HG02623 (cell line): ENCODE measurements around the gene NPS.

Source experiments
- ATAC-seq: cut with Tn5 transposase; IDR thresholded peaks from one replicate; pipeline ENCODE4 v1.9.1; 2021; ENCODE audit warnings: moderate library complexity; ENCODE audit not compliant: unreplicated experiment

Gene NPS

DNA sequence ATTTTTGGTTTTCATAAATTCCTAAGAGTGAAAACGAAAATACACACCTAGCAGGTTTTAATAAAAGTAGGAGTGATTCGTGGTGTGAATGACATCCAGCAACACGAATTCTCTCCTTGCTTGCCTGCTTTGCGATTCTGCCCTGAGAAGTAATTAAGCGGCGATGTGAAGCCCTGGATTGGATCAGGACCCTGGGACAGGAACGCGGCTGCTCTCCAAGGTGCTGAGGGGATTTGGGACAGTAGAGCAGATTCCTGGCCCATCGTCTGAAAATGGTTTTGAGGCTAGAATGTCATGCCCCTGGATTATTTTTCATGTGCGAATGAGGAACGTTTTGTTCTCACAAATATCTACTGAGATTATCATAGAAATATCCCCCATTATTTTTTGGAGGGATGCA, 7.8 kb downstream of the NPS start:
- ATAC-seq, result no peak

DNA sequence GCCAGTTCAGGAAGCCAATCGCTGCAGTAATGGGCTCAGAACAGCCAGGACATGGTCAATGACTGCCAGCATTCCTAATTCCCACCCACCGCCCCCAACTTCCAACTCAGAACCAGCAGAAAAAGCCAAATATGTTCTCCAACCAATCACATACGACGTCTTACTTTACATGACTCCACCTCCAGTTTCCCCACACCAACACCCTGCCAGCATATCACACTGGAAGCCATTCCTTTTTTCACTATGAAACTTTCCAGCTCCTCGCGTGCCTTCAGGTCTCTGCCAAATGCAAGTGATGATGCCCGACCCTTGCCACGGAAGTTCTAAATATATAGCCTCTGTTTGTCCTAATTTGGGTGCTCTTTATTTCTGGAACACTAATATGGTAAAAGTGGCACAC, 12.5 kb downstream of the NPS start:
- ATAC-seq, result no peak

DNA sequence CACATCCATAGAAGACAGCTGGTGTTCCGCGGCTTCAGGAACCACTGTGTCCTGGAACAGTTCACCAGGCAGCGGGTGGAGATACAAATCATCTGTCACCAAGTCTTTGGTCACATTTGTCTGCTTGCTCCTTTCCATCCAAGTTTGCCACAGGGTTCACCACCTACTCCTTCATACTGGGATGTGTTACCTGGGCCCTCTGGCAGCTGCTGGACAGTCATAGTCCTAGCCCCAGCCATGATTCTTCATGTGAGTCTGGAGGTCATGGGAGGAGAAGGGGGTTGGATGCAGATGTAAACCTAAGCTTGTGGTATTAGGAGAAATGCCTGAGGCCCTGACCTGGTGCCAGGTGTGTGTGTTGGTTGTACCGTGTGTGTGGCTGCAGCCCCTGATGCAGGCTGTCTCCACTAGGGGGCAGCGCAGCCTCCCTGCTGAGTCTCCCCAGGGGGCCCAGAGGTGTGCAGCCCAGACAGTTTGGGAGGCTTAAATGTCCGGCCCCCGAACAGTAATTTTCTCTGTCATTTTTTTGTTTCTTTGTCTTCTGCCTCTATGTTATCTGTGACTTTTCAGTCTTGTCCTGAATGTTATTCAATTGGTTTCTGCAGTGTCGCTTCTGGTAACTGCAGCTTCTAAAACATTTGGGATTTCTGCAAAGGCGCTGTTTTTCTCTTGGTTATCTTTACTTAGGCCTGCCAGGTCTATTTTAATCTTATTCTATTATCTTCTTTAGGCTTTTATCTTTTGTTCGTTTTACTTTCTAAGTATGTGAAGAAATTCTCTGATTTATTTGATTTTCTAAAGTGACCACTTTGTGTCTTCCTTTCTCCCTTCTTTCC, 14.8 kb downstream of the NPS start:
- ATAC-seq, result no peak

DNA sequence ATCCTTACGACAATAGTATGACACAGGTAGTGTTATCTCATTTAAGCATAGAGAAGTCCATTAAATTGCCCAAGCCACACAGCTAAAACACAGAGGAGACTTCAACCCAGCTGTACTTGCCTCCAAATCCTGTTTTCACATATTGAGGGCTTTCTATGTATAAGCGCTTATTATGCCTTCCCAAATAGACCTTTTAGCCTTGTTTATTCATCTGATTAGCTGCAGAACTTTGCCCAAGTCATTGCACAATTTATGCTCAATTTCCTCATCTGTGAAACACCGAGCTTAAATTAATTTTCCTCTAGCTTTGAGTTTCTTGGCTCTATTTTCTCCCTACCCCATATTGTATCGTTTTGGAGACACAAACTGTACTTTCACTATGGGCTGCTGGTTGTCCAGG, 15.5 kb downstream of the NPS start:
- ATAC-seq, result no peak

DNA sequence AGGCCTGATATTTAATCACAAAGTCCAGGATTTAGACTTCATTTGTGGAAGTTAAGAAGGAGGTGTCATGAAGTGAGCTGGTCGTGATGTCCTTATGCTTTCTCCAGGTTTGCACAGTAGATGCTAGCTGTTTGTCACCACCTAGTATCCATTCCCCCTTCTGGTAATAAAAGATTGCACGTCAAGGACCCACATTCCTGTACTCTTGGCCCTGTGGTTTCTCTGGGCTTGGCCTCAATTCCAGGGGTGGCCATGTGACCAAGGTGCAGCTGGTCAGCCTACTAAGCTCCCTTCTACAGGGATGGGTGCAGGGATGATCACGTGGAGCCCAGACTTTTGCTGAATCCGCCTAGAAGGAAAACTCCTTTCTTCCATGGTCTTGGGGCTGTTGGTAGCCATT, 16.5 kb downstream of the NPS start:
- no peak for ATAC-seq

DNA sequence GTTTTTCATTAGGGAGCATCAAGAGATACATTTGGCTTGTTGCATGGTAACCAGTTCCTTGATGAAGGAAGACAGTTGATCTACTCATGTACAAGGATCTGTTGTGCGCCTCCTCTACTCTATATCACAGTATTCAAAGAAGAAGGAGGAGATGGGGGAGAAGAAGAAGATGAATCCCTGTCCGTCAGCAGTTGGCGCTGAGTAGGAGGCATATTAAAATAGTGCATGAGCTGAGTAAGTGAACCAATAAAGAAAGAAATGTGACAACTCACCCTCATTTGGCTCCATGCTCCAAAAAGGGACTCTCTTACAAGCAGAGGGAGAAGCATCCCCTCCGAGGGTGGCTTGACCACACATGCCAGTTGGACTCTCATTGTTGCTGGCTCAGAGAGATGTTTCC, 20.1 kb downstream of the NPS start:
- no peak for ATAC-seq

DNA sequence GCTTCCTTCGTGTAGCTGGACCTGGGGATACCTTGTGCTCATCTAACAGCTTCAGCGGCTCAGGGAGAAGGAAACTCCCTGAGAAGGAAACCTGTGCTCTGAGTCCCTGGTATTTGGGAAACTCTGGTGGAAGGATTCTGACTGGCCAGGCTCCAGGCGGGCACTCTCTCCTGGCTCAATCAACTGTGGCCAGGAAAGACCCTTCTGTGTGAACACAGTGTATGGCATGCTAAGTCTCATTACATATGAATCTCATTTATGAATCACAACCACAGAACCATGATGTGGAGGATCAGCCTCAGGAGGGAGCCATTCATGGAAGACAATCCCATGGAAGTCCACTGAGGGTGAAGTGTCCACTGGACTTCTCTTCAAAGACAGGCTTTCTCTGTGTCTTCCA, 20.9 kb downstream of the NPS start:
- ATAC-seq, result no peak

DNA sequence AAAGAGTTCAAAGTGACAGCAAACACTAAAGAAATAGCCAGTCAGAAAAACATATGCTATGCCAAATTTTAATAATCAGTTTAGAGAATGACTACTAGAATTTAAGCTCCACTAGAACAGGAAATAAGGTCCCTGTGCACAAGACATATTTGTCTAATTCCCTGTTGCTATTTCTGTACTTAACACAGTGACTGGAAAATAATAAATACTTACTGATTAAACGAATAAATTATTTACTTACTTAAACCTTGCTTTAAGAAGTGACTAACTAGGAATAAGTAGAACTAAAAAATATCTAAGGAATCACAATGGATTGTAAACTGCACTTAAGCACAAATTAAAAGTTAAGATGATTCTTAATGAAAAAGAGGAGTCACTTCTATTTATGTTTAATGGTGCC, 22.3 kb downstream of the NPS start:
- no peak for ATAC-seq

DNA sequence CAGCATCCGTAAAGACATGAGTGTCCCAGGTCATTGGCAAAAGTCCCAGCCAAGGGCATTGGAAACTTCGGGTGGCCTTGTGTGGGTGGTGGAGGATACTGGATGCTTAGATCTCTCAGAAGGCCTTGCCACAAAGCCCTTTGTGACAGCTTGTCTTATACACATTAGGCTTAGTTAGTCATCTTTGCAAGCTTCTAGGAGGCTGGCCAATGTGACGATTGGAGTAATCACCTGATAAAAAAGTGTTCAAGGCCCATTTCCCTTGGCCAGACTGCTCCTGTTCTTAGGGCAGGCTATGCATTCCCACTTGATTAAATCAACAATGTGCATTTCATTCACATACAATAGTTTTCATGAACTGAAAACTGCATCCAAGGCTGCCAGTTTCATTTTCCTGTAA, 26.9 kb downstream of the NPS start:
- ATAC-seq, result no peak

DNA sequence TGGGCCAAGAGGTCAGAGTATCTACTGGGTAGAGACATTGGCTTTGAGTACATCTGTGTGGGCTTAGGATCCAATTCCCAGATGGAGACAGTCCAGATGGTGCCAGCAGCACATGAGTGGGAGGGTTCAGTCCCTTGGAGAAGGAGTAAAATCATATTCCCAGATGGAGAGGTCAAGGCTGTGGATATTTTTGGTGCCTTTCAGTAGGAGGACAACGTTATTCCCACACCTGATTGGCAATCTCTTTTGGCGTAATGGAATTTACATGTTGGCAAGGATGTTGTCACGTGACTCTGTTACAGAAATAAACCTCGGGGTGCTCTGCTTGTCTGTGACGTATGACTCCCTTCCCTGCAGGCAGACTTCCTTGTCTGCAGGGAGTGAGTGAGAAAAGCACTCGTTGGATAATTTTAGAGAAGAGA, 27.6 kb downstream of the NPS start:
- no peak for ATAC-seq

DNA sequence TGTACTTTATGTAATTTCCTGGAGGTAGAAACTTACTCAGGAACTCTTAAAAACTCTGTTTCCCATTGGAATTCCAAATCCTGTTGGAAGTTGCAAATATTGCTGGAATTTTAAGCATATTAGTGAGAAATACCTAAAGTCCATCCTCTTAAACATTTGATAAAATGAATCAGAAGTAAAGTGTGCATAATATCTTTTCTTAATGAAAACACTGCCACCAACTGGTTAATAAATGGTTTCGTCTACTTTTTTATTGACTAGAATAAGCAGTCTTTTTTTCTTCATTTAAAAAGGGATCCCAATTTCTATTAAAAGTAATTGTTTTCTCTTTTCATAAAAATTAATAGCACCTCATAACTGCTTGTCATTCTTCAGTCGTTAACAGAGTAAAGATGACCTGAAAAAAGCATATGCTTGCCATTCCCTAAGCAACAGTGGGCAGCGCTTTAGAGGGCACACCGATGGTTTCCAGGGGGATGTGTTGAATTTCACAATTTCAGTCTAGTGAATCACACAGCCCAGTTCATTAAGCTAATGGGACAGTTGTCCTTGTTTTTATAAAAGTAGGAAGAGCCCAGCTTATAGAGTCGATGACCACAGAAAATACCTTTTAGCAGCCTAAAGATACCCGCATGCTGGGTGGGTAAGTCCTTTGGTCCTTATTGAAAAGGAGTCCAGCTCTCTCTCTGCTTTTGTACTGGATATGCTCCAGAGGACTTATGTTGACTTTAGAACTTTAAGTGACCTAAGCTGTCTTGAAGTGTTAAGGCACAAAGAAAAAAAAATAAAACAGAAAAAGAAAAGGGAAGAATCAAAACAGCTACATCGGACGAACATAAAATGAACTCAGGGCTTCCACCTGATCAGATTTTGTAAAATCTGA, 28.5 kb downstream of the NPS start:
- ATAC-seq, result no peak

DNA sequence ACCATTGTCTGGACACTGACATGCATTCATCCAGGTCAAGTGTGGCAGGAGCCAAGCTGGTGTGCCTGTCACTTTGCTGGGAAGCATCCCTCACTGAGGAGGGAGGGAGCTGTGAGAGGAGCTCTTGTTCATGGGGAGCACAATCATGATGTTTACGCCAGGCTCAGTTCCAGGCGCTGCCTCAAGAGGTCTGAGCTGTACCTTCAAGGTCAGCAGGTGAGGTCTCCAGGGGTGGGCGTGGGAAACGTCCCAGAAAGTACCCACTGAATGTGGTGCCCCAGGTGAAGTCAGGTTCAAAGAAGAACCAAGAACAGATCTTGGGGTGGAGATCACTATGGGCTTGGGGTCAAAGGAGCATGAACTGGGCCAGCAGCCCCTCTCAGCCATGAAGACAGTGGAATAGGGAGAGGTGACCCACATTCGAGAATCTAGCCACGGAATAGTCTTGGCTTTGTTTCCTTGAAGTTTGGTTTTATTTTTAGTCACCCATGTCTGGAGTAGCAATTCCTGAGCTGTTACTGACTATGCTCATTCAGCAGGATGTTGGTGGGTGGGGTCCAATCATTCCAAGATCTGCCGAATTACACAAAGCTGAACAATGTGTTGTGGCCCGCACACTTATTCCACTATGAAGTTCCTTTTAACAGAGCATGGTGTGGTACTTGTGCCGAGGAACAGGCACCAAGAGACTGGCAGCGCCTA, 29.3 kb downstream of the NPS start:
- no peak for ATAC-seq

DNA sequence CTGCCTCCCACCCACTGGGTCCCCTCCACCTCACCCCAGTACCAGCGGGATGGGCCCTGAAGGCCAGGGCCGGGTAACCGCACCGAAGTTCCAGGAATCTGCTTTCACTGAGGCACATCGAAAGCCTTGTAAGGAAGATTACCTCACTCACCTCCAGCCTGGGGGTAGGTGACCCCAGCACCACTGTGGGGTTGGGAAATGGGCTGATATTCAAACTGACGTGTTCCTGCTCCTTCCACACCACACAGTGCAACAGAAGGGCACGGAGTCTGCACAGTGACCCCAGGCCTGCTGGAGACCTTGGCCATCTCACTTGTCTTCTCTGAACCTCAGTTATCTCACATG, 29.8 kb downstream of the NPS start:
- no peak for ATAC-seq

DNA sequence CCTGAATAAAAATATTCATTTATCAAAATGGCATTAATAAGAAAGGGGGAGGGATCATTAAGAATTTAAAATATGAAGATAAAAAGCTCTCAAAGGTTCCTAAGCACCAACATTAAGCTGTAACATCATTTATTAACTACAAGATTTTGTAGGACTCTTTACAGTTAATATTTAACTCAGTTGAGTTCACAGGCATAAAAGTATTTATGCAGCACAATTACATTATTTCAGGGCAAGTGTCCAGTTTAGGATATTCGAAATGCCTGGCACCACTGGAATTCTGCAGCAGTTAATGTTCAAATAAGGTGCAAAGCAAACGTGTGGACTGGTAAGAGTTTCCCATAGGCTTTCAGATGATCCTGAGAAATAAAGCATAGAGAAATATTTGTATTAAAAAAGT, 30.5 kb downstream of the NPS start:
- no peak for ATAC-seq

DNA sequence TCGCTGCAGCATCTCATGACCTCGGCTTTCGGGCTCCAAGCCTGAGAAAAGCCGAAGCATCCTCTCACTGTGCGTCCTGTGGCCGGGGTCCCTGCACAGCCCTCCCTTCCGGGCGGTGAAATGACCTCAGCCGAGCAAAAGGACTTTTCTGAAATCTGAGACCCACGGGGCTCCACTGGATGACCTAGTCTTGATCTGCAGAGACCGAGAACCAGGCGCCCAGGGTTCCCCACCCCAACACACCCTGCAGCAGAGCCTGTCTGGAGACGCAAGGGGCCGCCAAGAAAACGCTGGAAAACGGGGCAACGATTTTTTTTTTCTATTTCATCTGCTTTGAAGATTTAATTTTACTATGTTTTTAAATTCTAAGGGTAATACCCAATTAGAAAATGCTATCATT, 31.7 kb downstream of the NPS start:
- ATAC-seq, result no peak

DNA sequence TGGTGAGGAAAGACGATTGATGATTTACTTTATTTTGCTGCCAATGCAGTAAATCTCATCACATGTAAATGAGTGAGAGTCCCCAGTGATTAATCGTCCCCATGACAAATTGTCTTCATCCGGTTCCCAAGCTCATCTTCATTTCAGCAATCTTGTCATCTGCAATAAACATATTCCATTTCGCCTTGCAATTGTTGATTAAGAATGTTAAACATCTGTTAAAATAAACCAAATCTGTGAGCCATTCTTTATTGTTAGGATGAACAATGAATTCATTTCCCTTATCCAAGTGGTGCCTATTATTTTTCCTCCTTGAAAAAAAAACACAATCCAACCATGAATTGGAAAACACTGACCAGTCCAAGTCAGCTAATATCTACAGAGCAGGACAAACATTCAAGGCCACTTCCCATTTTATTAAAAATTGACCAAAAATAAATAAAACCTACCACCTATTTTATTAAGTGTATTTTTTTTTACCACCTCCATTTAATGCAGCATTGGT, 36.5 kb downstream of the NPS start:
- no peak for ATAC-seq

DNA sequence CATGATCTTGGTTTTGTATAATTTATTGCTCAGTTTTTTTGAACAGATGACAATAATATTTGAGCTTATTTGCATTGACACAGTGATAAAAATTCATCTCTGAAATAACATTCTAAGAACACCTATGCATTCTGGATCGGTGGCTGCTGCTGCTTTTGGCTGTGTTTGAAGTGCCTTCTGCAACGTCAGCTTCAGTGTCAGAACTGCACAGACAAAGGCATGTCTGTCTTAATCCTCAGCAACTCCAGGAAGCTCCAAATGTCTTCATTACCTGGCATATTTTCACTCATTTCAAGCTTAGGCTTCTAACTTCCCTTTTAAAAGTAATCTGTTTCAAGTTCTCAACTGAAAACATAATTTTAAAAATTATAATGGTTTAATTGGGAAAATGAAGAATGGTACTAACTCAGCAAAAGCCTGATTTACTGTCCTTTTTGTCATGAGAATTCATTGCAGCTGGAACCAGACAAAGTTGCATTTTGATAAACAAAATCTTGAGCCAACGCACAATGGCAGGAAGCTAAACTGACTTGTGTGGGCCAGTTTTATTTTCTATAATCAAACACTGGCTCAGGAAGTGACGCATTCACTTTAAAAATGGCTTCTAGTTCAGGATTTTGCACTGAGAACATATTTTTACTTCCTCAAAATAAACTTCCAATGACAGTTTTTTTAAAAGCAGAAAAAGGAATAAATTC, 38.7 kb downstream of the NPS start:
- no peak for ATAC-seq

DNA sequence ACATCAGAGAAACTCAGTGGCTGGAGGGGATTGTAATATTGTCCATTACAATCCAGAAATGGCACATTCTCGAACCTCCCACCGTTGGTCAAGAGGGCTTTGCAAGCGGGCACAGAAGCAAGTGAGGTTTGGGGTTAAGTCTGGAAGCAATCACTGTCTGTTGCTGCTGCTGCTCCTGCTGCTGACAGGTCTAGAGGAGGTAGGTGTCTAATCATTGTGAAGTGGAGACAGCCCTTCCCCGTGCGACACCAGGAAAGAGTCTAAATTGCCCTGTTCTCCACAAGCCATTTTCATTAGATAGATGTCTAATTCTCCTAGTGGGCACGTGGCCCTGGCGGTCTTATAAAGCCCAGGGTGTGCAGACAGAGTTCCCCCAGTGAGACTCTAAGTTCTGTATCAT, 43.5 kb downstream of the NPS start:
- ATAC-seq, result no peak

DNA sequence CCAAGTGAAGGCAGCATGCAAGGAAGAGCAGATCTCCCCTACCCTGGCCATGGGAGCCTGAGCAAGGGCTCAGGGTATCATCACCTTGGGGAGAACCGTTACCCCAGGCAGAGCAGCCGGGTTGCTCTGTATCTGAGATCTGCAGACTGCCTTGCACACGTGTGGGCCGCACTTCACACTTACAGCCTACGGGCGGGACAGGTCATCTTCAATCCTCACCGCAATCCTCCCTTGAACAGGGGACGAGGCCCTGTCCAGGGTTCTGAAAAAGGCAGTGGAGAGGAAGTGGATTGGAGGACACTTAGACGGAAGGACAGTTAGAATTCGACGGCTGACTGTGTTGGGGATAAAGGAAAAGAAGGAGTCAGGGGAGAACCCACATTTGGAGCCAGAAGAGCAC, 51.4 kb downstream of the NPS start:
- ATAC-seq, result no peak
